Activated T-helper 1 cell treated with anti-CD3 and anti-CD28 coated beads, Interleukin-12 subunit alpha, Interleukin-12 subunit beta, Interleukin-2, Interleukin-4 antibody, amounts not matched to agents 30 ng/mL and 10 ng/mL and 1 ng/mL, durations not matched to agents 14 hours and 24 hours and 36 hours (primary cell): ENCODE measurements around the gene NAE1. TPM values are rescaled to one million over a fixed set of nuclear protein-coding genes. Genes with fewer than 3 reads are reported as not detected.
A peak's percentile ranks its signal among the peaks of the same experiment; 100 is the strongest.
"Not testable (repeated sequence)": the region's sequence is repeated elsewhere in the genome, so short reads cannot be mapped to it uniquely, and the experiment has no call there.

Source experiments
- DNase-seq: peaks from one replicate; pipeline ENCODE4 v3.0.0; 2021; ENCODE audit warnings: low spot score
- H3K27ac Mint-ChIP-seq: one replicate; pipeline ENCODE4 v1.8.0; 2021; ENCODE audit warnings: mild to moderate bottlenecking, mixed read lengths
- H3K27me3 Mint-ChIP-seq: one replicate; pipeline ENCODE4 v1.8.0; 2022; ENCODE audit warnings: mild to moderate bottlenecking, moderate library complexity, mixed read lengths; ENCODE audit not compliant: insufficient read depth
- H3K36me3 Mint-ChIP-seq: one replicate; pipeline ENCODE4 v1.8.0; 2021; ENCODE audit warnings: low read depth, mixed read lengths
- H3K4me1 Mint-ChIP-seq: one replicate; pipeline ENCODE4 v1.8.0; 2021; ENCODE audit warnings: low read depth, mixed read lengths
- H3K4me3 Mint-ChIP-seq: one replicate; pipeline ENCODE4 v1.8.0; 2021; ENCODE audit warnings: mild to moderate bottlenecking, moderate library complexity, mixed read lengths
- H3K9me3 Mint-ChIP-seq: one replicate; pipeline ENCODE4 v1.8.0; 2021; ENCODE audit warnings: mixed read lengths
- intact Hi-C: fragments of 100-400 bp; cut with micrococcal nuclease; formaldehyde crosslinking; loops from one replicate; pipeline ENCODE4 v1.15.1; 2024
- total RNA-seq: library from RNA; stranded (reverse); gene quantifications from 2 replicates; pipeline ENCODE4 v1.2.3, GENCODE V29; 2022

Gene NAE1
- 114 and 120 TPM in 2 replicates for total RNA-seq

DNA sequence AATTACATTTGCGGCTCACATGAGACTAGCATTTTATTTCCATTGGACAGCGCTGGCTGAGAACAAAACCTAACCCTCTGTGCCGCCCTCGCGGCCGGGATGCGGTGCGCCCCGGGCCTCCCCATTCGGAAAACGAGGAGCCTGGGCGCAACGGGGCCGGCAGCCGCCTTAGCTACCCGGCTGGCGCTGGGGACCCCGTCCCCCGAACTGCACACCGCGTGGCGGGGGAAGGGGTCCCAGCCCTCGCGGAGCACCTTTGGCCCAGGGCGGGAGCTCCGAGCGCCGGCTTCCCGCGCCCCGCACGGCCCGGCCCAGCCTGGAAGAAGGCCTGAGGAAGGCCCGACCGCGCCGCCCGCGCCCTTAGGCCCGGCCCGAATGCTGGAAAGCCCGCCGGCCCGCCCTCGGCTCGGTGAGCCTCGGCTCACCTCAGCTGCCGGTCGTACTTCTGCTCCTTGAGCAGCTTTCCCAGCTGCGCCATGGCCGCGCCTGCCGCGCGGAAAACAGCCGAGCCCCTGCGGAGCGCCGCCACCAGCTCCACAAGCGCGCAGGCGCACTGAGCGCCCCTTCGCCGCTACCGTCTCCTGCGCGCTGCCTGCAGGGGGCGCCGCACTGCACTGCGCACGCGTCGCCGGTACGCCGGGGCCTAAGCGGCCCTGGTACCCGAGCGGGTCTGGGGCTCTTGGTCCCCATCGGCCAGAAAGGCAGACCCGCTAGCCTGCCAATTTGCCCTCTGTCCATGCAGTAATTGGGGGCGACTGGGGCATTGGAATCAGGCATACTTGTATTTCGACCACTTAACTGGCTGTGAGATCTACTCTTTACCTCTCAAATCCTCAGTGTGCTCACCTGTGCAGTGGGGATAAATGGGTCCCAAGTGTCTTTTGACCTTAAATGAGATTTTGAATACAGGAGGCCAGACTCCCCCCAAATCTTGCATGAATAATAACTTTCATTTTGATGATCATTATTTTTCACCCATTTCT lies at the start of gene NAE1:
Gene NAE1, minus strand, starts transcription at position 555 of the 983 bp plus-strand sequence. Its CDS starts 77 bp downstream, at position 478.
- Mint-ChIP-seq H3K4me3 (peak within 1 kb of the TSS; percentile 83), H3K27me3 (peaks cover 2% of the 10 kb centered on the region), H3K36me3 (peaks cover 18% of the 10 kb centered on the region), H3K9me3 (no peaks in the 10 kb centered on the region), H3K4me1 (peaks cover 20% of the 10 kb centered on the region), H3K27ac (peak within 1 kb of the TSS; percentile 72)
- DNase-seq, result peak; percentile 90
- intact Hi-C loops, result loop anchor here (1.0 to 2.0 kb wide), 5 partner anchors 37 to 134 kb away; partner anchors contain the start of genes CMTM4 and DYNC1LI2

DNA sequence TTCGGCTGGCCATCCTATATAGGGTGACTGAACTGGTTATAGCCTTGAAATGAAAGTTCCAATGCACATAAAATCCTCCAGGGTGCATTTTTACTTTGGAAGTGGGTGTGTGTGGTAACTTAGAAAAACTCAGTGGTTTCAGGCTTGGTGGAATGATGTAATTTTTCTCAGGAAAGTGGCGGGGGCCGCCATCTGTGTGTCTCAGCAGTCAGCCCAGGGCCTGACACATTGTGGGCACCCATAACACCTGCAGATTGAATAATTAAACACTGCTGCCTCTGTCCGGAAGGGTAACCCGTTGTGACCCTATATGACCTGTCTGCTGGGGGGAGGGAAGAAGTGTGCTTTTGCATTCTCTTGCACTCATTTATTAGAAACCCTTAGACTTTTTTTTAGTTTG lies 47.3 kb upstream of the NAE1 start:
- Mint-ChIP-seq H3K4me3 (peak overlapping the region; percentile 52), H3K36me3 (peaks cover 3% of the 10 kb centered on the region), H3K4me1 (peaks cover 70% of the 10 kb centered on the region), H3K9me3 (peaks cover 7% of the 10 kb centered on the region), H3K27me3 (no peaks in the 10 kb centered on the region), H3K27ac (peak overlapping the region; percentile 74)
- intact Hi-C loops, result loop anchor here (2.0 to 5.0 kb wide), 2 partner anchors 107 to 279 kb away; partner anchors contain the start of genes FBXL8 and TRADD
- no peak for DNase-seq

DNA sequence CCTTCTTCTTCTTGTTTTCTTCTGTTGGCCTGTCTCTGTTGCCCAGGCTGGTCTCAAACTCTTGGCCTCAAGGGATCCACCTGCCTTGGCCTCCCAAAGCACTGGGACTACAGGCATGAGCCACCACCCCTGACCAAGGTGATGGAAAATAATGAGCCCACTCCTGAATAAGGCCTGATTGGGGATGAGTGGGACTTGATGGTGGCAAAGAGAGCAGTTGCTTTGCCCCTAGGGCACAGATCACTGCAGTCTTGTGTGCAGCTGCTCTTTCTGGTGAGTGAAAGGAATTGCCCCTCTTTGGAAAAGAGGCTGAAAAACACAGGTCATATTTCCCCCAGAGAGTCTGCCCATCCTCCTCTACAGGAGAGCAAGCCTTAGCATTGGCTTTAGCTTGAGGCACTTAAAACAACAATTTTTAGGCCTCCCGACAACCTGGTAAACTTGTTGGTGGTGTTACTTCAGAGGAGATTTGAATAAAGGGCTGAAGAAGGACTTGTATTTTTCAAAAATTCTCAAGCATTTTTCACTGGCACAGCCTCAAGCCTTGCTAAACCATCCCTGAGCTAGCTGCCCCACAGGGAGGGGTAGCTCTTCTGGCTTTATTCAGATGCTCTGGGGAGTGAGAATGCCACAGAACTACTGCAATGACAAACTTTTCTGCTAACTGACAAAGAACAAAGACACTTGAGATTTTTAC lies 43.5 kb upstream of the NAE1 start:
- Mint-ChIP-seq H3K27ac (peak overlapping the region; percentile 98), H3K27me3 (no peaks in the 10 kb centered on the region), H3K9me3 (peaks cover 7% of the 10 kb centered on the region), H3K36me3 (no peaks in the 10 kb centered on the region), H3K4me1 (peaks cover 68% of the 10 kb centered on the region), H3K4me3 (peak overlapping the region; percentile 37)
- DNase-seq, result no peak
- intact Hi-C loops, result loop anchor here (5.0 kb wide), 3 partner anchors 127 to 322 kb away; partner anchors contain the start of genes CKLF and TK2

DNA sequence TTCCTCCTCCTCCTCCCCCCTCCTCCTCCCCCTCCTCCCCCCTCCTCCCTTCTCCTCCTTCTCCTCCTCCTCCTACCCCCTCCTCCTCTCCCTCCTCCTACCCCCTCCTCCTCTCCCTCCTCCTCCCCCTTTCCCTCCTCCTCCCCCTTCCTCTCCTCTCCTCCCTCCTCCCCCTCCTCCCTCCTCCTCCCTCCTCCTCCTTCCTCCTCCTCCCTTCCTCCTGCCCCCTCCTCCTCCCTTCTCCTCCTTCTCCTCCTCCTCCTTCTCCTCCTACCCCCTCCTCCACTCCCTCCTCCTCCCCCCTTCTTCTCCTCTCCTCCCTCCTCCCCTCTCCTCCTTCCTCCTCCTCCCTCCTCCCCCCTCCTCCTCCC lies 42.9 kb upstream of the NAE1 start:
- intact Hi-C loops, result loop anchor here (1.0 to 5.0 kb wide), 6 partner anchors 42 to 356 kb away; partner anchors contain the start of genes CES2, CIAO2B, CKLF and TK2
- H3K4me3 Mint-ChIP-seq, result no peak overlapping the region
- no peak for DNase-seq
- H3K9me3 Mint-ChIP-seq, result peaks cover 7% of the 10 kb centered on the region
- peak overlapping the region; percentile 98 for H3K27ac Mint-ChIP-seq
- H3K4me1 Mint-ChIP-seq, result peaks cover 66% of the 10 kb centered on the region
- no peaks in the 10 kb centered on the region for H3K27me3 Mint-ChIP-seq
- no peaks in the 10 kb centered on the region for H3K36me3 Mint-ChIP-seq

DNA sequence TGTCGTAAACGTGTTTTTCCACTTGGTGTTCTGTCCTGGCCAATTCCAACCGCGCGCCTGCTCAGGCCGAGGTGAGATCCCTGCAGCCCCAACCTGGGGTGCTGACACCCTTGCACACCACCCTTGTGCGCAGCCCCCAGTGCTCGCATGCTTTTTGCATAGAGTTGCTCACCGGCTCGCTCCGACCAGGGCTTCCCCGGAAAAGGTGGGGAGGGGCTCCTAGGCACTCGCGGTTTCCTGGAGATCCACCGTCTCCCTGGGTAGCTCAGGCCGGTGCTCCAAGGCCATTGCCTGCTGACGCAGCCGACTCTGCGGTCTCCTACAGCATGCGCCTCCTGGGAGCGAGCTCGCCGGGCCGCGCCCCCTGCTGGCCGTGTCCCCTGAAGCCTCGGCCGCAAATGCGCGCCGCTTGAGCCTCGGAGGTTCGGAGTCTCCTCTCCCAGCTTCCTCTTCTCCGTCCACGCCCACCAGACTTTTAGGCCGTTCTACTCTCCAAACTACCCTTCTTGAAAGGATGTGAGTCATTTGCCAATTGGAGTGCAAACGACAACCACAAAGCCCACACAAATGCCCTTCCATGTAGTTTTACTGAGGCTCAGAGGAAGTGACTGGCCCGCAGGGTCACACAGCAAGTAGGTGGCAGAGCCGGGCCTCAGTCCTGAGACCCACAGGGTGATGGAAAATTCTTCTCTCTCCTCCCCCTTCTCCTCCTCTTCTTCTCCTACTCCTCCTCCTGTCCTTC lies 42.3 kb upstream of the NAE1 start:
- Mint-ChIP-seq H3K27me3 (no peaks in the 10 kb centered on the region), H3K4me3 (peak overlapping the region; percentile 80), H3K36me3 (no peaks in the 10 kb centered on the region), H3K4me1 (peaks cover 60% of the 10 kb centered on the region), H3K27ac (peak overlapping the region; percentile 92), H3K9me3 (peaks cover 7% of the 10 kb centered on the region)
- intact Hi-C loops, result loop anchor here (1.0 to 5.0 kb wide), 6 partner anchors 42 to 356 kb away; partner anchors contain the start of genes CES2, CIAO2B, CKLF and TK2
- peak; percentile 90 for DNase-seq

GRCh38 chr16:66872559-66872942 lies 41.8 kb upstream of the NAE1 start:
- Mint-ChIP-seq H3K4me1 (peaks cover 60% of the 10 kb centered on the region), H3K9me3 (peaks cover 7% of the 10 kb centered on the region), H3K27ac (peak overlapping the region; percentile 92), H3K27me3 (no peaks in the 10 kb centered on the region), H3K36me3 (no peaks in the 10 kb centered on the region), H3K4me3 (peak overlapping the region; percentile 80)
- intact Hi-C loops, result loop anchor here (2.0 to 5.0 kb wide), 4 partner anchors 62 to 320 kb away; partner anchors contain the start of genes CES2, CIAO2B, CKLF and TK2
- DNase-seq, result no peak

GRCh38 chr16:66871840-66872239 lies 41.1 kb upstream of the NAE1 start:
- no peaks in the 10 kb centered on the region for H3K27me3 Mint-ChIP-seq
- DNase-seq, result no peak
- H3K27ac Mint-ChIP-seq, result no peak overlapping the region
- intact Hi-C loops, result loop anchor here (2.0 to 5.0 kb wide), 4 partner anchors 63 to 320 kb away; partner anchors contain the start of genes CES2, CIAO2B, CKLF and TK2
- no peak overlapping the region for H3K4me3 Mint-ChIP-seq
- H3K9me3 Mint-ChIP-seq, result peaks cover 7% of the 10 kb centered on the region
- H3K4me1 Mint-ChIP-seq, result peaks cover 61% of the 10 kb centered on the region
- no peaks in the 10 kb centered on the region for H3K36me3 Mint-ChIP-seq

- DNase-seq, H3K36me3 Mint-ChIP-seq, H3K4me3 Mint-ChIP-seq, H3K9me3 Mint-ChIP-seq, H3K27me3 Mint-ChIP-seq: not testable (repeated sequence)
- intact Hi-C loops, result loop anchor here (5.0 kb wide), 3 partner anchors 124 to 319 kb away; partner anchors contain the start of genes CKLF and TK2
- peak overlapping the region; percentile 48 for H3K27ac Mint-ChIP-seq
- peaks cover 57% of the 10 kb centered on the region for H3K4me1 Mint-ChIP-seq
Measured at GRCh38 chr16:66871363-66871762, 40.6 kb upstream of the NAE1 start.

GRCh38 chr16:66869424-66869823 lies 38.6 kb upstream of the NAE1 start:
- H3K27me3 Mint-ChIP-seq, result no peaks in the 10 kb centered on the region
- no peak for DNase-seq
- H3K27ac Mint-ChIP-seq, result no peak overlapping the region
- H3K36me3 Mint-ChIP-seq, result no peaks in the 10 kb centered on the region
- H3K4me3 Mint-ChIP-seq, result no peak overlapping the region
- H3K9me3 Mint-ChIP-seq, result no peaks in the 10 kb centered on the region
- peaks cover 38% of the 10 kb centered on the region for H3K4me1 Mint-ChIP-seq
- intact Hi-C loops, result loop anchor here (2.0 to 5.0 kb wide), 2 partner anchors 261 to 462 kb away; no protein-coding TSS in a partner anchor

DNA sequence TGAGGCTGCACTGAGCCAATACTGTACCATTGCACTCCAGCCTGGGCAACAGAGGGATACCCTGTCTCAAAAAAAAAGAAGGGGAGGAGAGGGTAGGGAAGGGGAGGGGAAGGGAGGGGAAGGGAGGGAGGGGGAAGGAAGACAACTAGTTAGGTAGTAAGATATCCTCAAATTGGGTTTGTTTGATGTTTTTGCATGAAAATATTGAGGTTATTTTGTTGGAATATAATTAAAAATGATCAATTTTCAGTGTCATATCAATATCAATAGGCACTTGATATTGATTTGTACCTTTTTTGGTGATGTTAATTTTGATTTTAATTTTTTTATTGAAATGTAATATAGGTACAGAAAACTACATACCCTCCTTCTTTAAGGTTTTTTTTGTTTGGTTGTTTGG lies 32.9 kb upstream of the NAE1 start:
- Mint-ChIP-seq H3K4me1 (peaks cover 6% of the 10 kb centered on the region), H3K36me3 (no peaks in the 10 kb centered on the region), H3K27me3 (peaks cover 1% of the 10 kb centered on the region), H3K27ac (no peak overlapping the region), H3K9me3 (no peaks in the 10 kb centered on the region), H3K4me3 (no peak overlapping the region)
- intact Hi-C loops, result no loop called here
- no peak for DNase-seq

DNA sequence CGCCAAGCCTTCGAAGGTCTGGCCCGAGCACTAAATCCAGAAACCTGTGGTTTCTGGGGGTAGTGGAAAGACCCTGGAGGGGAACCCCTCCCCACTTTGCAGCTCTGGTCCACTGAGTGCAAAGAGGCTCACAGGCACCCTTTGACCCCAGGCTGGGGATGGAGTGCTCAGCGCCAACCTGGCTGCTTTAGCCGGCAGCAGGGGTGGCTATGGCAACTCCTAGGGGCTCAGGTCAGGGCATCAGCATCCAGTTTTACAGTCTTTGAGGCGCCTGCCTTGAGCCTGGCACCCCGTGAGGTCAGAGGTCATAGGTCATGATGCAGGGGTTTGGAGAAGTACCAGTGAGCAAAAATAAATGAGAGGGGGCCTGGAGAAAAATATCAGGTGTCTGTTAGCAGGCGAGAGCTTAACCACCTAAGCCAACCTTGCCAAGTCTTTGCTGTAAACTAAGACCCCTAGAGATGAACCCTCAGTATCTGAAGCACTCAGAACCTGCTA lies 31.3 kb upstream of the NAE1 start:
- Mint-ChIP-seq H3K9me3 (no peaks in the 10 kb centered on the region), H3K27ac (no peak overlapping the region), H3K4me1 (no peaks in the 10 kb centered on the region), H3K27me3 (peaks cover 1% of the 10 kb centered on the region), H3K36me3 (no peaks in the 10 kb centered on the region), H3K4me3 (no peak overlapping the region)
- no peak for DNase-seq
- intact Hi-C loops, result no loop called here
